B cell (primary cell): ENCODE results near the gene CYB5R3. TPM values are rescaled to one million over a fixed set of nuclear protein-coding genes. Genes with fewer than 3 reads are reported as not detected.
"Not testable (repeated sequence)": the region's sequence is repeated elsewhere in the genome, so short reads cannot be mapped to it uniquely, and the experiment has no call there.

ENCODE experiments used
- ATAC-seq: fragments of 200-7000 bp; cut with Tn5 transposase; one replicate; pipeline ENCODE4 v1.10.0; 2021; ENCODE audit warnings: low read depth, mild to moderate bottlenecking, moderate number of reproducible peaks, moderate library complexity
- CTCF ChIA-PET: fragments of 350-600 bp; sonication (Branson Sonifier 250); formaldehyde crosslinking; loops from one replicate; lab custom pipeline; 2021; ENCODE audit warnings: antibody characterized with exemption, inconsistent platforms; lab: Charles Lee
- POLR2A ChIA-PET: fragments of 350-600 bp; sonication (Branson Sonifier 250); formaldehyde crosslinking; loops from one replicate; lab custom pipeline; 2021; ENCODE audit warnings: antibody characterized with exemption; lab: Charles Lee
- DNase-seq: peaks from one replicate; pipeline ENCODE4 v3.0.0; 2013
- H2AFZ ChIP-seq: 2 replicates; pipeline ENCODE4 v1.6.1; 2012; ENCODE audit warnings: mild to moderate bottlenecking, low read depth, low read length; ENCODE audit not compliant: insufficient read depth, poor library complexity, severe bottlenecking
- H3K27ac ChIP-seq, 2 donors: 1 replicate in 1 of 2; 2 replicates in 1 of 2; pipeline ENCODE4 v1.5.1; 2012 to 2013; ENCODE audit warnings: low read length in 2 of 2, mild to moderate bottlenecking in 2 of 2, moderate library complexity in 1 of 2
- H3K27me3 ChIP-seq, 4 experiments: fragments of 200-600 bp in 1 of 4; sonication (generic) in 1 of 4; replicated peaks in 1 of 4; 1 replicate in 2 of 4; 2 replicates in 2 of 4; pipeline versions ENCODE4 v1.6.1 to v1.7.0; 2013 to 2016; ENCODE audit warnings: low read length in 3 of 4, mild to moderate bottlenecking in 2 of 4, mixed read lengths in 1 of 4, moderate library complexity in 1 of 4; ENCODE audit not compliant: insufficient read depth in 4 of 4, control insufficient read depth in 3 of 4; ENCODE audit errors: control extremely low read depth in 1 of 4
- H3K36me3 ChIP-seq, 2 experiments: replicated peaks in 1 of 2; 1 replicate in 1 of 2; 2 replicates in 1 of 2; pipeline versions ENCODE4 v1.6.1 to v1.7.1; 2013; ENCODE audit warnings: low read length in 1 of 2; ENCODE audit not compliant: insufficient read depth in 2 of 2, control insufficient read depth in 1 of 2; ENCODE audit errors: control extremely low read depth in 1 of 2, extremely low read depth in 1 of 2
- H3K4me1 ChIP-seq, 2 donors: fragments of 200-600 bp in 1 of 2; sonication (generic) in 1 of 2; 1 replicate in 1 of 2; 2 replicates in 1 of 2; pipeline versions ENCODE4 v1.5.1 to v1.6.1; 2013 to 2017; ENCODE audit warnings: low read length in 2 of 2; ENCODE audit not compliant: control insufficient read depth in 2 of 2, insufficient read depth in 2 of 2
- H3K4me2 ChIP-seq: replicated peaks from 2 replicates; pipeline ENCODE3; 2012; ENCODE audit warnings: mild to moderate bottlenecking, low read depth, low read length; ENCODE audit not compliant: poor library complexity, severe bottlenecking
- H3K4me3 ChIP-seq, 5 experiments: fragments of 200-600 bp in 1 of 5; sonication (generic) in 1 of 5; 1 replicate in 3 of 5; 2 replicates in 2 of 5; pipeline versions ENCODE4 v1.5.1 to v1.7.0; 2011 to 2016; ENCODE audit warnings: low read length in 4 of 5, mild to moderate bottlenecking in 4 of 5, low read depth in 2 of 5, control low read depth in 1 of 5, moderate library complexity in 1 of 5; ENCODE audit not compliant: insufficient read depth in 1 of 5; ENCODE audit errors: control extremely low read depth in 1 of 5, extremely low read depth in 1 of 5
- H3K79me2 ChIP-seq: fragments of 200-600 bp; sonication (generic); one replicate; pipeline ENCODE4 v1.6.0; 2016; ENCODE audit warnings: low read length; ENCODE audit not compliant: control insufficient read depth, insufficient read depth
- H3K9ac ChIP-seq: fragments of 200-600 bp; sonication (generic); 2 replicates; pipeline ENCODE4 v1.6.1; 2017; ENCODE audit warnings: mild to moderate bottlenecking, low read length, moderate library complexity
- H3K9me3 ChIP-seq, 3 donors: one replicate each; pipeline versions ENCODE4 v1.6.1 to v1.7.1; 2013; ENCODE audit warnings: low read length in 2 of 3; ENCODE audit not compliant: control insufficient read depth in 2 of 3, insufficient read depth in 1 of 3; ENCODE audit errors: control extremely low read depth in 1 of 3
- H4K20me1 ChIP-seq: 2 replicates; pipeline ENCODE4 v1.6.0; 2012; ENCODE audit warnings: mild to moderate bottlenecking, low read length; ENCODE audit not compliant: insufficient read depth, control insufficient read depth, poor library complexity, severe bottlenecking
- H3K27ac Mint-ChIP-seq: one replicate; pipeline ENCODE4 v1.8.0; 2021; ENCODE audit warnings: mixed read lengths
- H3K27me3 Mint-ChIP-seq: one replicate; pipeline ENCODE4 v1.8.0; 2021; ENCODE audit warnings: mixed read lengths
- H3K4me1 Mint-ChIP-seq: one replicate; pipeline ENCODE4 v1.8.0; 2021; ENCODE audit warnings: mixed read lengths
- H3K4me3 Mint-ChIP-seq: one replicate; pipeline ENCODE4 v1.8.0; 2021; ENCODE audit warnings: mixed read lengths
- H3K9me3 Mint-ChIP-seq: one replicate; pipeline ENCODE4 v1.8.0; 2022; ENCODE audit warnings: mixed read lengths; ENCODE audit not compliant: insufficient read depth
- EZH2 ChIP-seq: IDR thresholded peaks from 2 replicates; pipeline ENCODE4 v1.6.1; 2012; ENCODE audit warnings: borderline replicate concordance, low read depth, mild to moderate bottlenecking, moderate library complexity, low read length; ENCODE audit not compliant: insufficient read depth, poor library complexity, severe bottlenecking
- WGBS: methylation state at CpG from one replicate; pipeline ENCODE4 v1.1.5; 2013; ENCODE audit warnings: missing lambda C conversion rate; ENCODE audit not compliant: insufficient coverage; 5-methylcytosine and 5-hydroxymethylcytosine counted together
- intact Hi-C: fragments of 100-400 bp; cut with micrococcal nuclease; formaldehyde crosslinking; loops from one replicate; pipeline ENCODE4 v1.10.0; 2022
- polyA plus RNA-seq: library from polyadenylated mRNA; depleted of rRNA; stranded (reverse); fragments of >200 nt; gene quantifications from 2 replicates; pipeline ENCODE4 v1.2.3, GENCODE V29; 2012
- total RNA-seq, 2 donors: library from RNA; stranded (reverse); fragments of 120-200 nt in 1 of 2; gene quantifications; 1 replicate in 1 of 2; 2 replicates in 1 of 2; pipeline versions ENCODE4 v1.2.3 to v1.2.4, GENCODE V29; 2013 to 2022
- TF ChIP-seq, protein P1 (sequence below): fragments of 200-600 bp; IDR thresholded peaks from one replicate; pipeline ENCODE4 v1.8.0; 2022; ENCODE audit warnings: antibody characterized with exemption, mild to moderate bottlenecking

CYB5R3 gene
- total and polyA plus RNA-seq, 2 donors (not counting 1 experiment from before 2014, with no cell fraction given): 60.8 to 79.2 TPM

DNA sequence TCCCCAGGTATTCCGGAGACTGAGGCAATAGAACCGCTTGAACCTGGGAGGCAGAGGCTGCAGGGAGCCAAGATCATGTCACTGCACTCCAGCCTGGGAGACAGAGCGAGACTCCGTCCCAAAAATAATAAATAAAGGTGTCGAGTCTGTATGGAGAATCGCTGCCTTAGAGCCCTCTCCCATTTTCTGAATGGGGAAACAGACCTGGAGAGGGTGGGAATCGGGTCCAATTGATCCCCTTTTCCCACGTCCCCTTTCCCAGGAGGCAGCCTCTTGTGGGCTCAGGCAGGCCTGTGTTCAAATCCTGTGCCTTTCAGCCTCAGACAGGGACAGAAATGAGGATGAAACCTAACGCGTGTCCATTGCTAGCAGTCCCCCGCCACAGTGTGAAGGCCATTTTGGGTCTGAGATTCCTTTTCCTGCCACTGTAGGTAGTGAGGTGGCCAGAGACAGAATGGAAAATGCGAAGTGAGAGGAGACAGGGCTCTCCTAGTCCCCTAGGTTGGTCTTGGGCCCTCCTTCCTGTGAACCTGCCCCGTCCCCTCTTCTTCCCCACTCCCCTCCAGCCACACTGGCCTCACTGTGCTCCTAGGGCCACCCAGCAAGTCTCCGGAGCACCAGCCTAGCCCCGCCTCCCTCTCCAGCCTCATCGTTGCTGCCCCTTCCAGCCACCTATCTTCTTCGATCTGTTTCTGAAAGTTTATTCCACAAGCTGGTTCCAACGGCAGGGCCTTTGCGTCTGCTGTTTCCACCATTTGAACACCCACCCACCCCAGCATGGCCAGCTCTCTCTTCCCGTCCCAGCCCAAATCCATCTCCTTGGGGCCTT lies 31.8 kb downstream of the CYB5R3 start:
- intact Hi-C loops: no loop called here
- Histone ChIP-seq H3K36me3 (peaks cover 0 to 20% of the 10 kb centered on the region in 2 experiments), H3K9me3 (no peaks in the 10 kb centered on the region), H3K4me2 (no peak overlapping the region), H3K27me3 (no peaks in the 10 kb centered on the region), H3K4me3 (no peak overlapping the region), H2AFZ (no peak overlapping the region), H3K27ac (no peak overlapping the region), H3K79me2 (peaks cover 12% of the 10 kb centered on the region), H4K20me1 (peaks cover 12% of the 10 kb centered on the region), H3K4me1 (peaks cover 18 to 40% of the 10 kb centered on the region in 2 donors), H3K9ac (no peak overlapping the region)
- Mint-ChIP-seq H3K9me3 (no peaks in the 10 kb centered on the region), H3K4me1 (peaks cover 44% of the 10 kb centered on the region), H3K4me3 (peak overlapping the region; percentile 27), H3K27me3 (no peaks in the 10 kb centered on the region), H3K27ac (peak overlapping the region; percentile 65)
- POLR2A ChIA-PET: interaction anchor here (0.7 kb wide), 1 partner anchor 121 kb away, joined by 6 read pairs; no protein-coding TSS in a partner anchor
- no peak for TF ChIP-seq EZH2
- TF ChIP-seq, protein P1, sequence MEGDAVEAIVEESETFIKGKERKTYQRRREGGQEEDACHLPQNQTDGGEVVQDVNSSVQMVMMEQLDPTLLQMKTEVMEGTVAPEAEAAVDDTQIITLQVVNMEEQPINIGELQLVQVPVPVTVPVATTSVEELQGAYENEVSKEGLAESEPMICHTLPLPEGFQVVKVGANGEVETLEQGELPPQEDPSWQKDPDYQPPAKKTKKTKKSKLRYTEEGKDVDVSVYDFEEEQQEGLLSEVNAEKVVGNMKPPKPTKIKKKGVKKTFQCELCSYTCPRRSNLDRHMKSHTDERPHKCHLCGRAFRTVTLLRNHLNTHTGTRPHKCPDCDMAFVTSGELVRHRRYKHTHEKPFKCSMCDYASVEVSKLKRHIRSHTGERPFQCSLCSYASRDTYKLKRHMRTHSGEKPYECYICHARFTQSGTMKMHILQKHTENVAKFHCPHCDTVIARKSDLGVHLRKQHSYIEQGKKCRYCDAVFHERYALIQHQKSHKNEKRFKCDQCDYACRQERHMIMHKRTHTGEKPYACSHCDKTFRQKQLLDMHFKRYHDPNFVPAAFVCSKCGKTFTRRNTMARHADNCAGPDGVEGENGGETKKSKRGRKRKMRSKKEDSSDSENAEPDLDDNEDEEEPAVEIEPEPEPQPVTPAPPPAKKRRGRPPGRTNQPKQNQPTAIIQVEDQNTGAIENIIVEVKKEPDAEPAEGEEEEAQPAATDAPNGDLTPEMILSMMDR: no peak
- DNase-seq: peak; percentile 28
- WGBS: 86% methylated on average over 18 of the region's 20 CpGs
- no peak for ATAC-seq
- CTCF ChIA-PET: interaction anchor here (0.6 kb wide), 1 partner anchor 250 kb away, joined by 4 read pairs; no protein-coding TSS in a partner anchor

DNA sequence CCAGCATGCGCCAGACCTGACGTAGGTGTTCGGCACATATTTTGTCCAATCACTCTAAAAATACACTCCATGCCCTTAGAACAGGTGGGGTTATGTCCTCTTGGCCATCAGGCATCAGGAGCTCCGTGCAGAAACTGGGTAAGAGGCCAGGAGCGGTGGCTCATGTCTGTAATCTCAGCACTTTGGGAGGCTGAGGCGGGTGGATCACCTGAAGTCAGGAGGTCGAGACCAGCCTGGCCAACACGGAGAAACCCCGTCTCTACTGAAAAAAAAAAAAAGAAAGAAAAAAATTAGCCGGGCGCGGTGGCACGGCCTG lies 33.4 kb downstream of the CYB5R3 start:
- CTCF ChIA-PET: interaction anchor here (0.9 to 1.4 kb wide), 5 partner anchors 40 to 204 kb away, joined by 3 to 6 read pairs (median 3); no protein-coding TSS in a partner anchor
- ATAC-seq, H3K9me3 ChIP-seq, H3K27me3 Mint-ChIP-seq, H3K27me3 ChIP-seq, DNase-seq, H2AFZ ChIP-seq, H3K9me3 Mint-ChIP-seq: not testable (repeated sequence)
- Histone ChIP-seq H3K79me2 (peaks cover 27% of the 10 kb centered on the region), H4K20me1 (peaks cover 27% of the 10 kb centered on the region), H3K4me2 (peak overlapping the region; percentile 76), H3K4me1 (peaks cover 21 to 42% of the 10 kb centered on the region in 2 donors), H3K27ac (peak overlapping the region; percentile 98 to 100), H3K36me3 (peaks cover 0 to 33% of the 10 kb centered on the region in 2 experiments), H3K4me3 (peak overlapping the region; percentile 36 to 82 (median 74)), H3K9ac (peak overlapping the region; percentile 95)
- Mint-ChIP-seq H3K4me1 (peaks cover 46% of the 10 kb centered on the region), H3K27ac (peak overlapping the region; percentile 100), H3K4me3 (peak overlapping the region; percentile 92)
- WGBS: 18% methylated on average over 3 of the region's 13 CpGs
- intact Hi-C loops: loop anchor here (1.0 to 2.0 kb wide), 7 partner anchors 33 to 399 kb away; partner anchors contain the start of genes ARFGAP3, CYB5R3, PACSIN2 and SERHL2
- POLR2A ChIA-PET: interaction anchor here (0.6 to 2.9 kb wide), 5 partner anchors 34 to 1025 kb away, joined by 3 to 23 read pairs (median 3); partner anchors contain the start of gene CYB5R3
